GM18951 (cell line): Measurements from ENCODE around the gene SRL.

ENCODE experiments used
- POLR2A ChIP-seq: IDR thresholded peaks from 4 replicates; pipeline ENCODE4 v1.6.1; 2011; ENCODE audit warnings: mild to moderate bottlenecking; ENCODE audit not compliant: insufficient read length, insufficient read depth; ENCODE audit errors: extremely low read depth
- in situ Hi-C: fragments of 300-500 bp; cut with MboI; formaldehyde crosslinking; loops from one replicate; pipeline ENCODE4 v1.12.0; 2022; ENCODE audit warnings: low sequenced_read_pairs, mixed read lengths, inconsistent platforms; ENCODE audit not compliant: unreplicated experiment

SRL gene

DNA sequence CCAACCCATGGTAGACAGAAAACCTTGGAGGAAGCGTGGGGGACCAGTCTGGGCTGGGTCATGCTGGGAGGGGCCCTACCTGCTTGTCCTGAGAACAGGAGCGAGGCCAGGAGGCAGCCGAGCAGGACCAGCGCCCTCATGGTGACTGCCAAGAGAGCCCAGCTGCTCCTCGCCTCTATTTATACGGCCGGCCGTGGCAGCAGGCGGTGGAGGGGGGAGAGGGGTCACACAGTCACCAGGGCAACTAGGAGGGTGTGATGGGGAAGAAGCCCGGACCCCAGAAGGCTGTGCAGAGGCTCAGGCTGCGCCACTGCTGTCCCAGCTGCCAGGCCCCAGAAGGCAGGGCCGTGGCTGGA is at the start of gene SRL:
TSS of gene SRL (minus strand) at position 153 of the 356 bp plus-strand sequence. CDS start at position 140, 13 bp downstream.
- in situ Hi-C loops, result no loop called here
- TF ChIP-seq POLR2A, result no peak

DNA sequence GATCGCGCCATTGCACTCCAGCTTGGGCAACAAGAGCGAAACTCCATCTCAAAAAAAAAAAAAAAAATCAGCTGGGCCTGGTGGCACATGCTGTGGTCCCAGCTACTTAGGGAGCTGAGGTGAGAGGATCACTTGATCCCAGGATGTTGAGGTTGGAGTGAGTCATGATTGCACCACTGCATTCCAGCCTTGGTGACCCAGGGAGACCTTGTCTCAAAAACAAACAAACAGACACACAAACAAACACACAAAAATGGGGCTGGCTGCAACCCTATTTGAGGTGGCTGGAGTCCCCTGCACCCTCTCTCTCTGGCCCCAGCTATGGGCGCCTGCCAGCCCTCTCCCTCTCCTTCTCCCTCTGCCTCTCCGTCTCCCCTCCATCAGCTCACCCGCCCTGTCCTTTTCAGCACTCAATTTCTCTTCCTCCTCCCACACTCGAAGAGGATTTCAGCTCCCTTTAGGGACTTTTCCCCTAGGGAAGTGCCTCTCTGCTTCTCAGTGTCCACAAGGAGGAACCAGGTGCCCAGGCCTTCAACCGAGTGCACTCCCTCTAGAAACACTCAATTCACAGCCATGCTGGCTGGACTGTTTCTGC is 48.5 kb upstream of the SRL start:
- TF ChIP-seq POLR2A, result no peak
- in situ Hi-C loops, result no loop called here

DNA sequence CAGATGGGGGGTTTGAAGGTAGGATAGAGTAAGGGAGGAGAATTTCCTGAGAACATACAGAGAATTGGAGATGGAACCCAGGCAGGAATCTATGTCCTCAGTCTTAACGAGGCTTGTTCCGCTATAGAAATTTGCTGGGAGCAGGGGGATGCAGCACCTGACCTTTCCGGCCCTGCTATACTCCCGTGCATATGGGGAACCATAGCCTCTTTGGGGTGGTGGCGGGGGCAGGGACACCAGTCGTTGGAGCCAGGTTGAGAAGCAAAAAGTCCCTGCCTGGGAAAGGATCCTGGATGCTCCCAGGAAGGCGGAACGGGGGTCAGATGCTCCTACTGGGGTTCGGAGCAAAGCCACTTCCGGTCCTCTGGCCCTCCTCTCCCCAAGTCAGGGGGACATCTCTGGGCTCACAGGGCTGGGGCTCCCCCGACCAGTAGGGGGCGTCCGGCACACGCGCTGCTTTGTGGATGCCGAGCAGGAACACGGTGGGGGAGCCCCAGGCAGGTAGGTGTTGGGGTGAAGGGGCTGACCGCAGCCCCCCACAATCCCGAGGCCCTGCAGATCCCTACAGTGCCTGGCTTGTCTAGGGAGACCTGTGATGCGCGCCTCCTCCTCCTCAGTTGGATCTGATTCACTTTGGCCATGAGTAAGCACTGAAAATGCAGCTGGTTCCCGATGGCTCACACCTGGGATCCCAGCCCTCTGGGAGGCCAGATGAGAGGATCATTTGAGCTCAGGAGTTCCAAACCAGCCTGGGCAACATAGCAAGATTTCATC is 46.5 kb upstream of the SRL start:
- no peak for TF ChIP-seq POLR2A
- in situ Hi-C loops, result loop anchor here (5.0 kb wide), 1 partner anchor 44 kb away; no protein-coding TSS in a partner anchor

DNA sequence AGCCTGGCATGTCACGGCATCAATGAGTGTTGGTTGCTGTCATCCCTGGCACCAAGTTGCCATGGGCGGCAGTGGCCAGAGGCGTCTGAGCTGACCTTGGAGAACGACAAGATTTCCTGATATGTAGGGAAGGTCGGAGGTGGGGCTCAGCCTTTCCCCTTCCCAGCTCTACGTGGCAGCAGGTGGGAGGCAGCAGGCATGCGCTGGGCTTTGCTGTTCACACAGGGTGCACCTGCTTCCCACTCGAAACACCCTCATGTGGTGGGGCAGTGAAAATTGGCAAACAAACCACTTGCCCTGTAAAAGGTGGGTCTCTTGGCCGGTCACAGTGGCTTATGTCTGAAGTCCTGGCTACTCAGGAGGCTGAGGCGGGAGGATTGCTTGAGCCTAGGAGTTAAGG is 43.3 kb upstream of the SRL start:
- in situ Hi-C loops, result loop anchor here (5.0 kb wide), 1 partner anchor 47 kb away; no protein-coding TSS in a partner anchor
- no peak for TF ChIP-seq POLR2A

DNA sequence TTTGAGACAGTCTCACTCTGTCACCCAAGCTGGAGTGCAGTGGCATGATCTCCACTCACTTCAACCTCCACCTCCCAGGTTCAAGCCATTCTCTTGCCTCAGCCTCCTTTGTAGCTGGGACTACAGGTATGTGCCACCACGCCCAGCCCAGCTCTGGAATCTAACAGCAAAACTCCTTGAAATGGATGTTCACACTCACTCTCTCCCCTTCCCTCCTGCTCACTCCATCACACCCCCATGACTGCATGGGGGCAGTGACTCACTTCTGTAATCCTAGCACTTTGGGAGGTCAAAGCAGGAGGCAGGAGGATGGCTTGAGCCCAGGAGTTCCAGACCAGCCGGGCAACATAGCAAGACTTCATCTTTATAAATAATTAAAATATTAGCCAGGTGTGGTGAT is 42.1 kb upstream of the SRL start:
- no peak for TF ChIP-seq POLR2A
- in situ Hi-C loops, result no loop called here

DNA sequence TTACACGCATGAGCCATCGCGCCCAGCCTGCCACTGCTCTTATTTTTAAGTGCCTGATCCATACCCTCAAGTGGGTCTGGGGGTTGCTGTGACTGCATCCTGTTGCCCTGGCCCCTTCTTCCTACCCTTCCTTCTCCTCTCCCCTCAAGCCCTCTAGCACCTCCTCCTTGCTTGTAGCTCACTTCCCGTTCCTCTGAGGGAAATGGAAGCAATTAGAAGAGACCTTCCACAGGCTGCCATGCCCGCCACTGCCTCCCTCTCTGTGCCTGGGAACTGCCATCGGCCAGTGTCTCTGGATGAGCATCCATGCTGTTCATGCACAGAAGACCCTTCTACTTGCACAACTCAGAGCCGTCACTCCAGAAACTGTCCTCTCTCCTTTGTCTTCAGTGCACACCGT is 41.6 kb upstream of the SRL start:
- TF ChIP-seq POLR2A, result no peak
- in situ Hi-C loops, result no loop called here

- in situ Hi-C loops, result no loop called here
- no peak for TF ChIP-seq POLR2A
Measured at GRCh38 chr16:4280625-4281024, 38.7 kb upstream of the SRL start.

DNA sequence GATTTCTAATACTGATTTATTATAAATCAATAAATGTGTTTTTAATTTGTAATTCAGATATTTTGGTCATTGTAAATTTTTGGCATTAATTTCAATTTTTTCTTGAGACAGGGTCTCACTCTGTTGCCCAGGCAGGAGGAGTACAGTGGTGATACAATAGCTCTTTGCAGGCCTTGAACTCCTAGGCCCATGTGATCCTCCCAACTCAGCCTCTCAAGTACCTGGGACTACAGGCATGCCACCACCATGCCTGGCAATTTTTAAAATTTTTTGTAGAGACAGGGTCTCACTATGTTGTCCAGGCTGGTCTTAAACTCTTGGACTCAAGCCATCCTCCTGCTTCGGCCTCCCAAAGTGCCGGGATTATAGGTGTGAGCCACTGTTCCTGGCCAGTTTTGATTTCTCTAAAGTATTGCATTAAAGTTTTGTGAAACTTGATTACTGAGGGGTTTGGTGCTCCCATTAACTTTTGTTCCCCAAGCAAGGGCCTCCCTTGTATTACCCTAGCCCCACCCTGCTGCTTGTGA is 36.2 kb upstream of the SRL start:
- no peak for TF ChIP-seq POLR2A
- in situ Hi-C loops, result no loop called here

GRCh38 chr16:4275861-4276260 is 34.0 kb upstream of the SRL start:
- in situ Hi-C loops, result no loop called here
- TF ChIP-seq POLR2A, result no peak

DNA sequence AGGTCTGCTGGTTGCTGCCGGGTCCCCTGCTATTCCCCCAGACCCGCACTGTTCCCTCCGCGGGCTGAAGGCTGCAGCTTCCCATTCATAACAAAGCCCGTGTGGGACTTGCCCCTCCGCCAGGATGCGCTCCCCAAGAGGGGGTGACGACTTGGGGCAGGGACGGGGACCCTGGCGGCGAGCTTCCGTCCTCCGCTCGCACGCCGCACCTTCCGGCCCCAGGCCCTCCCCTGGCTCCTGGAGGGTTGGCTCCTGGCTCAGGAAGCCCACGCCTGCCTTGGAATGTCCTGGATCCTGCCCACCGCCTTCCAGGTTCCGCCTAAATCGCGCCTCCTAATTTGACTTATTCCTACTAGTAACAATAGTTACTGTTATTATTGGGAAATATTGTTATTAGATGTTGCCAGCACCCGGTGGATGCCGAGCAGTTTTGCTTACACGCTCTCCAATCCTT is 32.0 kb upstream of the SRL start:
- TF ChIP-seq POLR2A, result no peak
- in situ Hi-C loops, result no loop called here

DNA sequence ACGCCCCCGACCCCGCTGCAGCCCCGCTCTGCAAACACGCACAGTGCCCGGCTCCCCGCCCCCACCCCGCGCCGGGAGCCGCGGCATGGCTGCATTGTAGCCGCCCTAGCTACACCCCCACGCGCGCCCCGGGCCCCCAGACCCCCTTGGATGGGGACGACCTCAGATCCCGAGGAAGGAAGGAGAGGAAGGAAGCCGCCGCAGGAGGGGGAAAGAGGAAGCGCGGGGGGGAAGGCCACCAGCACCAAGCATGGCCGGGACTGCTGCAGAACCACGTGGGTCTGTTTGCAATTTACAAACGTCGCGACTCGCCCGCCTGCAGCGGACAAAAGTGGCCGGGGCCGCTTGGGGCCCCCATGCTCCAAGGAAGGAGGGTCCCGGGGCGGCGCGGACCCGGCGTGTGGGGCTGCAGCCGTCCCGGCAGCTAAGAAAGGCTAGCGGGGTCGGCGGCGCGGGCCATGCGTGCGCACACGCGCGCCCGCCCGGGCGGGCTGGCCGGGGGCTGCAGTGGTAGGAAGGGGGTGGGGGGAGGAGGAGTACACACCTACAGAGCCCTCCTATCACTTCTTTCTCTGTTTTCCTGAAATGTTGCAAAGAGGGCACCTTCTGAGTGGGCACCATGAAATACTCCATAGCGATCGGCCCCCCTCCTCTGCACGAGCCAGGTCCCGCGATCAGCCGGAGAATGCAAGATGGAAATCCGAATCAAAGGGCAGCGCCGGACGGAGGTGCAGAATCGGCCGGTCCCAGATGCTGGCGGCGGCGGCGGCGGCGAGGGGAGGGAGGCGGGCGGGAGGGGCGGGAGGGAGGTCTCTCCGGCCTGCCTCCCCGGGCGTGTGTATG is 30.5 kb upstream of the SRL start:
- peak; percentile 27 for TF ChIP-seq POLR2A
- in situ Hi-C loops, result no loop called here

DNA sequence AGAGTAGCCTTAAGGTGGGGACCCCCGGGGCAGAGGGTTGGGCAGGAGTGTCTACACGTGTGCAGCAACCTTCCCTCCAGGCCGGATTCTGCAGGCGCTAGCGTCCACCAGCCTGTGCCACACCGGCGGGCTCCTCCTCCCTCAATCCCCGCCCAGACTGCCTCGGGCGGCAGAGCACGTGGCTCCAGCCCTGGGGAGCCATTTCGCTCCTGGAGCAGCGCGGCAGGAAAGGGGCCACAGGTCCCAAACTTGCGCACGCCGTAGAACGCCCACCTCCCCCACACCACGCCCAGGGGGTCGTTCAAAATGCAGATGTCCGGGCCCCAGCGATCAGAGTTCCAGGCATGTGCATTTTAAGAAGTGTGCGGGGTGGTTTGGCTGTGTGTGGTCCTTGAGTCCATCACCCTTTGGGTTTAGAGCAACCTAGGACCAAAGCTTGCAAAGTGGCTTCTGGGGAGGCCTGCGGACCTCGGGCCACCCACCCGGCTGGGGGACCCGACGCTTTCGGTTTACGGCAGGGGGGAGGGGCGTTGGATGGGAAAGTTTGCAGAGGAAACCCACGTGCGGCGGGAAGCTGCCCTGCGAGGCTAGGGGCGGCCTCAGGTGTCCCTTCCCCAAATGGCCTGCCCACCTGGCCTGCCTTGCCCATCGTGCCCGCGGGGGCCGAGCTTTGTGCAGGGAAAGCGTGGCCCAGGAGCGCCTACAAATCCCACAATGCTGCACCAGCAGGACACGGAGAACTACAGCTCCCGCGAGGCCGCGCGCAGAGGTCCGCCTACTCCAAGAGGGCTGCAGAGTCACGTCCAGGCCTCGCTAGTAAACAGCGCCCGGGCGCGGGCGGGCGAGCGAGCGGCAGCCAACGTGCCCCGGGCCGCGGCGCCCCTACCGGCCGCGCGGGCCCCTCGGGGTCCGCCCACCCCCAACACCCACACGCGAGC is 29.6 kb upstream of the SRL start:
- TF ChIP-seq POLR2A, result peak; percentile 70
- in situ Hi-C loops, result no loop called here
